GM18907 (cell line): ENCODE results near the gene STXBP6.

Experiments
- ATAC-seq: cut with Tn5 transposase; IDR thresholded peaks from one replicate; pipeline ENCODE4 v1.9.1; 2021; ENCODE audit warnings: mild to moderate bottlenecking, moderate library complexity; ENCODE audit not compliant: unreplicated experiment

STXBP6 gene

GRCh38 chr14:24921903-24922302, 128.0 kb downstream of the STXBP6 start:
- no peak for ATAC-seq

- no peak for ATAC-seq
These were observed 129.5 kb downstream of the STXBP6 start for GRCh38 chr14:24920265-24921075.

GRCh38 chr14:24918822-24919221, 131.1 kb downstream of the STXBP6 start:
- no peak for ATAC-seq

DNA sequence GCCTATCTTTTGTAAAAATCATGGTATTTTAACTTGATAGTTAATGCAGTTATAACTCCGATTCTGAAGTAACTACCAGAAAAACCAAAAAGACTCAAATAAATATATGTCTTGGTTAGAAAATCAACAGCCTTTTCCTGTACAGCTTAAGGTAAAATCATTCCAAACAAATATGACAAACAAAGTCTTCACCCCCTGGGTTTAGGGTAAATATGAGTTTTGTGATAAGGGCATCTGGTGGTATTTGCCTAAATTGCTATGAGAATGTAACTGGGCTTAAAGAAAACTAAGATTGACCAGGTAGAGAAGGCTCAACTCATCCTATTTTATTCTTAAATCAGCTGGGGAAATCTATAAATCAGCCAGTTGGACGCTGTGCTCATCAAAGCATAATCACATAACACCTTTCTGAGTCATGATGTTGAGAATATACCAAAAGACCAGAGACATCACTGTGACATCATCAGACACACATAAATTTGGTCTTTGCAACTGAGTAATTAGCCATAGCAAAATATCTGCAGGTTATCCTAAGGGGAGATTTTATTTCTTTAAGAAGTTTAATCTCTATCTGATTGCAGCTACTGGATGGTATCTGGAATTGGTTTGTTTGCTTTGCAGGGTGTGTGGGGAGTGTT, 133.9 kb downstream of the STXBP6 start:
- ATAC-seq, result no peak

GRCh38 chr14:24915403-24915921, 134.5 kb downstream of the STXBP6 start:
- ATAC-seq, result no peak

DNA sequence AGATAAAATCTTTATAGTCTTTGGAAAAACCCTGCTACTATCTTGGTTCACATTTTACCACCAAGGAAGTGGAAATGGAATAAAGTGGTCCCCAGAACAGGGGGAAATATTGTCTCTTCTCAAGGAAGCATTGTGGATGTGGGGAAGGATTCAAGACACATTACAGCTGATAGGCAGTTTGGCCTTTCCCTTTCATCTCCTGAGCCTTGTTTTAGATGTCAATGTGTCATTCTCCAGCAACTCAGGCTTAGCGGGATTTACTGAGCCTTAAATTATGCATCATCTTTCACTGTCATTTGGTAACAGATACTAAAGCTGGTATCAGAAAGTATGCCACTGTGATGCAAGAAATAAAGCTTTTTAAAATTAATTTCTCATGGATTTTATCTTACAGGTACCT, 136.2 kb downstream of the STXBP6 start:
- no peak for ATAC-seq

DNA sequence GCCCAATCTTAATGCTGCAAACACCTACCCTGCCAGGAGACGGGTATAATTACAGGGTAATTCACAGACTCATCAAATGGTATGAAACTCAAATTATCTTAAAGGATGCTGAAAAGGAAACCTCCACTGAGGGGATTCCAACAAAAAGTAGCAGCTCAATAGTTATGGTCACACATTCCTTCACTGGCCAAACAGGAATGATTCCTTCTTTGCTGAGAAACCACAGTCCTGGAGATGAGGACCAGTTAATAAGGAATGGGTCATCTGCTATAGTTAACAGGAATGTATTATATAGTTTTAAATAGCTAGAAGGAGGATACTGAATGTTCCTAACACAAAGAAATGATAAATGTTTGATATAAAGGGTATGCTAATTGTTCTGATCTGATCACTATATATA, 136.9 kb downstream of the STXBP6 start:
- ATAC-seq, result no peak

- ATAC-seq, result peak; percentile 55
These were observed 138.4 kb downstream of the STXBP6 start for GRCh38 chr14:24911324-24912109.

- no peak for ATAC-seq
These were observed 139.4 kb downstream of the STXBP6 start for GRCh38 chr14:24910408-24910986.

GRCh38 chr14:24909523-24910302, 140.2 kb downstream of the STXBP6 start:
- ATAC-seq, result no peak

GRCh38 chr14:24908592-24909236, 141.2 kb downstream of the STXBP6 start:
- ATAC-seq, result no peak

- no peak for ATAC-seq
These were observed 145.4 kb downstream of the STXBP6 start for GRCh38 chr14:24904533-24904932.

DNA sequence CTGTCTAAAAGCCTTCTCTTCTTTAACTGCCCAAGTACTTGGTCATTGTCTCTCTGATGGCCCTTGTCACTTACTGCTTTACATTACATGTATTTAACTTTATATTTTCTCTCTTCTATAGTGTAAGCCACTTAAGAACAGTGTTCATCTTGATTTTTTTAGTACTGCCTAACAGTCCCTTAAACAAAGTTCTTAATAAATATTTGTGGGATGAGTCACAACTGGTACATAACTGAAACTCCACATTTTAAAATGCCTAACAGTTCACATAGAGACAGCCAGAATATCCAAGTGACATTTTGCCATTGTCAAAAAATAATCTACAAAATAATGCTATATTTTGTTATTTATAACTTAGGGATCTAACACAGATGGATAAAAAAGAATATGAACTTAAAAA, 146.6 kb downstream of the STXBP6 start:
- no peak for ATAC-seq

- no peak for ATAC-seq
These were observed 149.5 kb downstream of the STXBP6 start for GRCh38 chr14:24900269-24901100.

DNA sequence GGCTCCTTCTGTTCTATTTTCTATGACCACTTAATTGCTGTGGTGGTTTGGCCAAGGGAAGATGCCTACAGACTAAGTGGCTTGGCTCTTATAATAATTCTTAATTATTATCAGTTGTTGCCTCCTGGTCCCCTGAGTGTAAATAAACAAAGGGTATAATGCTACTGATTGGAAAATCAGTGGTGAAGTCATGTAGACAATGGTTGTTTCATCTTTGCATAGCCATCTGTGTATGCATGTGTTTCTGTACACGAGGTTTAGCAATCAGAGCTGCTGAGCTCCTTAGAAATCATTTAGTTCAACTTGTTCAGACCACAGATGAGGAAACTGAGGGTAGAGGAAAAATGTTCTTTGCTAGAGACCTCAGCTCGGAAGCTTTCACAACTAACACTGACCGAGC, 152.2 kb downstream of the STXBP6 start:
- no peak for ATAC-seq

DNA sequence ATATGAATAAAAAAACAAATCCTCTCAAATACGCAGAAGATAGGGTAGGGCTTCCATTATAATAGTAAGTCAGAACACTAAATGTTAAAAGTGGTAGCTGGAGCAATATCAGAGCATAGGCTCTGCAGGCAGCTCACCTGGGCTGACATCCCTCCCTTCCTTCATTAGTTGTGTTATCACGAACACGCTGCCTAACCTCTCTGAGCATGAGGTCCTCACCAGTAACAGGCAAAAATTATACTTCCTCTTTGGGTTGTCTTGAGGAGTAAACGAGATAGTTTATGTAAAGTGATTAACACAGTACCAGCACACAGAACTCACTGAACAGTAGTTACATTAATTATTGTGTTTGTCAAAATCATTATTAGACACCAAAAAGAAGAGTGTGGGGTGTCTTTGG, 154.3 kb downstream of the STXBP6 start:
- no peak for ATAC-seq

DNA sequence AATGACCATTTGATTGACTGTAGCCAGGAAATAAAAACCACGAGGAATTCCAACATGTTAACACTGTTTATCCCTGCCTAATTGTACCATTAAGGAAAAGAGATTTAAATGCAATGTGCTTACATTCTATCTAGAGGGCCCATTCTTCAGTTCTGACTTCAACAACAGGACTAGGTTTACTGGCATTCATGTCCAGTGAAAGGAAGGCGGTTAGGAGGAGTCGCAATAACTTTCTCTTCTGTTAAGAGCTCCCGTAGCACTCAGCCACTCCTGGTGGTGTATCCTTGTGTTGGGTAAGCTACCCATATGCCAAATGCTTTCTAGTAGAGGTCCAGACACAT, 154.7 kb downstream of the STXBP6 start:
- no peak for ATAC-seq

DNA sequence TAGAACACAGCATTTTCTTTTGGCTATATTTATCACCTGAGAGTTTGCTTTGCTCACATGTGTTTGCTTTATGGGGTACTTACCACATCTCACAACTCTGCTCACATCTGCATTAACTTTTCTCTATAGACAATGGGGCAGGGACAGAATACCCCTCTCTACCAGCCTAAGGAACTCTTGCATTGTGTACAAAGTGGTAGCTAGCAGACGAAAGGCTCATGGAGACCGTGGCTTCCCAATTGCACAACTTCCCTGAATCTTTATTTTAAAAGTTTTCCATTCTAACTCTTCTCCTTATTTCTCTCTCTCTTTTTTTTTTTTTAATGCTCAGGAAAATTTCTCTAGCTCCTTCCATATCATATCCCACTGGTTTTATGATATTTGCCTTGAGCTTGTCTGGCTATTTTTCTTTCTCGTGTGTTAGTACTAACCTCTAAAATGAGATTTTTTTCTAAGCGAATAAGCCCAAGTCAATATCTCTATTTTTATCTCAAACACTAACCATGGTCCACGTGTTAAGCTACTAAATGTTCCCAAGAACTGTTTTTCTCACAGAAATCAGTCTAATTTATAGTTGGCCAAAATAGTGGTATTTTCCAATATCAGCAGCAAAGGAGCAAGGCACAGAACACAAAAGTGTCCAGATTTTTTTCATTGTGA, 155.2 kb downstream of the STXBP6 start:
- no peak for ATAC-seq
